ENCODE measurements around the gene STKLD1. TPM values are rescaled to one million over a fixed set of nuclear protein-coding genes. Genes with fewer than 3 reads are reported as not detected.

STKLD1 gene
- total RNA-seq, 1 donor from 2014 or later = 1.3 TPM

DNA sequence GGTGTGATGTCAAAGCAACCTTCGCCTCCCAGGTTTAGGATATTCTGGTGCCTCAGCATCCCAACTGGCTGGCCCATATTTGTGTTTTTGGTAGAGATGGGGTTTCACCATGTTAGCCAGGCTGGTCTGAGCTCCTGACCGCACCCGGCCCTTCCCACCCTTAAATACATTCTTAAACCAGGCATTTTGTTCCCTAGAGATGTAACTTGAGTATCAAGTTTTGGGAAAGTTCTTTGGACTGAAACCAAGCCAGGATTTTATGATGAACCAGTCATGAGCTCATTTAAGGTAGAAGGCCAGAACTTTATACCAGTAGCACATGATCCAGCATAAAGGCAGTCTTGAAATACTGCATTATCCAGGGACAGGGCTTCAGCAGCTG is 24.6 kb upstream of the STKLD1 start:
- no peak for DNase-seq (ENCODE audit: low read depth)
- TF ChIP-seq, protein P1, sequence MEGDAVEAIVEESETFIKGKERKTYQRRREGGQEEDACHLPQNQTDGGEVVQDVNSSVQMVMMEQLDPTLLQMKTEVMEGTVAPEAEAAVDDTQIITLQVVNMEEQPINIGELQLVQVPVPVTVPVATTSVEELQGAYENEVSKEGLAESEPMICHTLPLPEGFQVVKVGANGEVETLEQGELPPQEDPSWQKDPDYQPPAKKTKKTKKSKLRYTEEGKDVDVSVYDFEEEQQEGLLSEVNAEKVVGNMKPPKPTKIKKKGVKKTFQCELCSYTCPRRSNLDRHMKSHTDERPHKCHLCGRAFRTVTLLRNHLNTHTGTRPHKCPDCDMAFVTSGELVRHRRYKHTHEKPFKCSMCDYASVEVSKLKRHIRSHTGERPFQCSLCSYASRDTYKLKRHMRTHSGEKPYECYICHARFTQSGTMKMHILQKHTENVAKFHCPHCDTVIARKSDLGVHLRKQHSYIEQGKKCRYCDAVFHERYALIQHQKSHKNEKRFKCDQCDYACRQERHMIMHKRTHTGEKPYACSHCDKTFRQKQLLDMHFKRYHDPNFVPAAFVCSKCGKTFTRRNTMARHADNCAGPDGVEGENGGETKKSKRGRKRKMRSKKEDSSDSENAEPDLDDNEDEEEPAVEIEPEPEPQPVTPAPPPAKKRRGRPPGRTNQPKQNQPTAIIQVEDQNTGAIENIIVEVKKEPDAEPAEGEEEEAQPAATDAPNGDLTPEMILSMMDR (conservative IDR thresholded peaks at IDR 0.05; ENCODE audit: low read depth, low read length) = no peak
- no peak overlapping the region for H3K4me3 ChIP-seq (ENCODE audit: low read depth, low read length)

- no peak overlapping the region for H3K4me3 ChIP-seq (ENCODE audit: low read depth, low read length)
- TF ChIP-seq, protein P1 (conservative IDR thresholded peaks at IDR 0.05; ENCODE audit: low read depth, low read length) = peak; percentile 77
- no peak for DNase-seq (ENCODE audit: low read depth)
Measured at GRCh38 chr9:133351908-133352634, 24.1 kb upstream of the STKLD1 start.

GRCh38 chr9:133352635-133353340 is 23.4 kb upstream of the STKLD1 start:
- DNase-seq (ENCODE audit: low read depth) = no peak
- H3K4me3 ChIP-seq (ENCODE audit: low read depth, low read length) = no peak overlapping the region
- TF ChIP-seq, protein P1 (conservative IDR thresholded peaks at IDR 0.05; ENCODE audit: low read depth, low read length) = no peak

- no peak overlapping the region for H3K4me3 ChIP-seq (ENCODE audit: low read depth, low read length)
- DNase-seq (ENCODE audit: low read depth) = no peak
- TF ChIP-seq, protein P1 (conservative IDR thresholded peaks at IDR 0.05; ENCODE audit: low read depth, low read length) = no peak
Measured at GRCh38 chr9:133353548-133353947, 22.6 kb upstream of the STKLD1 start.

DNA sequence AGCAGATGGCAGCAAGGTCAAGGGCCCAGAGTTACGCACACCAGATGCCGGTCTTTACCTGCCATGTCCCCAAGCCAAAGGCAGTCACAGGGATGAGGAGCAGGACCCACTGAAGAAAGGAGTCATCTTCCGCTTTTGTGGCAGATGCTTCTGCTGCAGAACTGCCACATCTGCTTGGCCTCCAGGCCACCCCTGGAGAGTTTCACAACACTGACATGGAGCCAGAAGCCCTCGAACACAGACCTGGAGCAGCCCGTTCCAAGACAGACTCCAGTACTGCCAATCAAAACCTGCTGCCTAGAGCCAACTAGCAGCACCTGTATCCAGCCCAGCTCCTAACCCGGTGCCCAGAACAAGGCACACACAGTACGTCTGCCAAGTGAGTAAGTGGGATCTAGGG is 21.4 kb upstream of the STKLD1 start:
- TF ChIP-seq, protein P1 (conservative IDR thresholded peaks at IDR 0.05; ENCODE audit: low read depth, low read length) = no peak
- no peak overlapping the region for H3K4me3 ChIP-seq (ENCODE audit: low read depth, low read length)
- no peak for DNase-seq (ENCODE audit: low read depth)

DNA sequence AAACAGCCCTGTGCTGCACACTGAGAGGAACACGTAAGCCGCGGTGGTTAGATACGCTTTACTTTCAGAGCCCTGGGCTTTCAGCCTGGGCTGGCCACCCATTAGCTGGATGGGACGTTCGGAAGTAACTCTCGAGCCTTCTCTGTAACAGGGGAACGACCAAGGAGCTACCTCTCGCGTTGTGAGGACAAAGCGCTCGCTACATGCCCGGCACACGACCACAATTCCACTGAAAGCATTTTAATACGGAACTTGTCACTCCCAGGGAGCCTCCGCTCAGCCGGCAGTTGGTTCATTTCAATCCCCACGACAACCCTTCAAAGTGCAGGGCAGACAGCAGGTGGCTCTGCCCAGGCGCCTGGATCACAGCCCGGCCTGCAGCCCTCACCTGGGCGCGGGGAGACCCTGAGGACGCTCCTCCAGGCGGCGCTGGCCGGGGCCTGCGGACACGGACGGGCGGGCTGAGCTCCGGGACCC is 20.2 kb upstream of the STKLD1 start:
- DNase-seq (ENCODE audit: low read depth) = no peak
- peak overlapping the region; percentile 68 for H3K4me3 ChIP-seq (ENCODE audit: low read depth, low read length)
- TF ChIP-seq, protein P1 (conservative IDR thresholded peaks at IDR 0.05; ENCODE audit: low read depth, low read length) = no peak

All from epithelial cell of proximal tubule (primary cell).